Esophagus muscularis mucosa (tissue), 3 donors: ENCODE data around the gene NINJ1.

ENCODE experiments used
- POLR2A ChIP-seq: fragments of 450-650 bp; IDR thresholded peaks from one replicate; pipeline ENCODE4 v1.6.1; 2017; ENCODE audit warnings: antibody characterized with exemption, moderate library complexity, mild to moderate bottlenecking, low read depth
- TF ChIP-seq, protein P1 (sequence below), 3 experiments: fragments of 200-600 bp in 2 of 3; fragments of 450-650 bp in 1 of 3; sonication (generic) in 2 of 3; IDR thresholded peaks; one replicate each; pipeline ENCODE4 v1.5.1; 2017 to 2019; ENCODE audit warnings: antibody characterized with exemption in 3 of 3, mild to moderate bottlenecking in 2 of 3, moderate library complexity in 1 of 3

DNA sequence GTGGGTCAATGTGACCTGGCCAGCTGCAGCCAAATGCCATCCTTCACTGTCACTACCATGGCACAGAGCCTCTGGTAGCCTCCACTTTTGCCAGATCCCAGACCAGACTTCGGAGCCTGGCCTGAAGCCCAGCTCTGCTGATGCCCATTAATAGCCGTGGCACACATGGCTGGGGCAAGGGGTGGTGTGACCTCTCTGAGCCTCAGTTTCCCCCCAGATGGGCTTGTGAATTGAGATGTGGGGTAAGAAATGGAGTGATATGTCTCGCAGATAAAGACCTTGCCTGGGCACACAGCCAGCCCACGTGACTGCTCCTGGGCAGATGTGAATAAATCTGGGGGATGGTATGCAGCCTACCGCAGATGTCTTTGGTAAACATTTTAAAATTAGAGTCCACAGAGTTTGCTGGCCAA lies 61.7 kb downstream of the NINJ1 start:
- TF ChIP-seq, protein P1, sequence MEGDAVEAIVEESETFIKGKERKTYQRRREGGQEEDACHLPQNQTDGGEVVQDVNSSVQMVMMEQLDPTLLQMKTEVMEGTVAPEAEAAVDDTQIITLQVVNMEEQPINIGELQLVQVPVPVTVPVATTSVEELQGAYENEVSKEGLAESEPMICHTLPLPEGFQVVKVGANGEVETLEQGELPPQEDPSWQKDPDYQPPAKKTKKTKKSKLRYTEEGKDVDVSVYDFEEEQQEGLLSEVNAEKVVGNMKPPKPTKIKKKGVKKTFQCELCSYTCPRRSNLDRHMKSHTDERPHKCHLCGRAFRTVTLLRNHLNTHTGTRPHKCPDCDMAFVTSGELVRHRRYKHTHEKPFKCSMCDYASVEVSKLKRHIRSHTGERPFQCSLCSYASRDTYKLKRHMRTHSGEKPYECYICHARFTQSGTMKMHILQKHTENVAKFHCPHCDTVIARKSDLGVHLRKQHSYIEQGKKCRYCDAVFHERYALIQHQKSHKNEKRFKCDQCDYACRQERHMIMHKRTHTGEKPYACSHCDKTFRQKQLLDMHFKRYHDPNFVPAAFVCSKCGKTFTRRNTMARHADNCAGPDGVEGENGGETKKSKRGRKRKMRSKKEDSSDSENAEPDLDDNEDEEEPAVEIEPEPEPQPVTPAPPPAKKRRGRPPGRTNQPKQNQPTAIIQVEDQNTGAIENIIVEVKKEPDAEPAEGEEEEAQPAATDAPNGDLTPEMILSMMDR (IDR thresholded peaks at IDR 0.05) = no peak
- no peak for TF ChIP-seq POLR2A
